GM19372 (cell line): ENCODE results near the gene FBXO38.

Experiments used
- ATAC-seq: cut with Tn5 transposase; IDR thresholded peaks from one replicate; pipeline ENCODE4 v1.9.1; 2021; ENCODE audit warnings: mild to moderate bottlenecking, low read depth, moderate library complexity; ENCODE audit not compliant: unreplicated experiment

Gene FBXO38

GRCh38 chr5:148469501-148469935, 85.8 kb downstream of the FBXO38 start:
- ATAC-seq = no peak

GRCh38 chr5:148471379-148471778, 87.6 kb downstream of the FBXO38 start:
- ATAC-seq = no peak

- no peak for ATAC-seq
Measured at GRCh38 chr5:148474025-148474511, 90.3 kb downstream of the FBXO38 start.

- no peak for ATAC-seq
Measured at GRCh38 chr5:148476302-148476701, 92.5 kb downstream of the FBXO38 start.

- no peak for ATAC-seq
Measured at GRCh38 chr5:148477429-148477828, 93.7 kb downstream of the FBXO38 start.

GRCh38 chr5:148482196-148482595, 98.4 kb downstream of the FBXO38 start:
- no peak for ATAC-seq

- peak; percentile 93 for ATAC-seq
Measured at GRCh38 chr5:148482697-148483462, 99.1 kb downstream of the FBXO38 start.

- no peak for ATAC-seq
Measured at GRCh38 chr5:148483750-148484149, 100.0 kb downstream of the FBXO38 start.

- ATAC-seq = no peak
Measured at GRCh38 chr5:148484651-148485050, 100.9 kb downstream of the FBXO38 start.

- no peak for ATAC-seq
Measured at GRCh38 chr5:148486456-148486855, 102.7 kb downstream of the FBXO38 start.

- ATAC-seq = no peak
Measured at GRCh38 chr5:148488757-148489156, 105.0 kb downstream of the FBXO38 start.

GRCh38 chr5:148491015-148491792, 107.4 kb downstream of the FBXO38 start:
- ATAC-seq = no peak

GRCh38 chr5:148491793-148492184, 108.0 kb downstream of the FBXO38 start:
- no peak for ATAC-seq

- no peak for ATAC-seq
Measured at GRCh38 chr5:148492351-148492750, 108.6 kb downstream of the FBXO38 start.
